Measurements from ENCODE around the gene FCN2. TPM values are rescaled to one million over a fixed set of nuclear protein-coding genes. Genes with fewer than 3 reads are reported as not detected.

The FCN2 gene
- total RNA-seq, 2 donors from 2014 or later, result not detected

GRCh38 chr9:134843740-134844139, 36.9 kb upstream of the FCN2 start:
- no peak overlapping the region for H3K4me3 ChIP-seq
- H3K36me3 ChIP-seq, result peaks cover 9% of the 10 kb centered on the region
- no peaks in the 10 kb centered on the region for H3K27me3 ChIP-seq
- no peaks in the 10 kb centered on the region for H3K4me1 ChIP-seq
- TF ChIP-seq CTCF (IDR thresholded peaks at IDR 0.05), result no peak
- no peaks in the 10 kb centered on the region for H3K9me3 ChIP-seq
- no peak overlapping the region for H3K27ac ChIP-seq
- DNase-seq (ENCODE audit: low spot score), result no peak

GRCh38 chr9:134844821-134845220, 35.8 kb upstream of the FCN2 start:
- no peak for TF ChIP-seq CTCF (IDR thresholded peaks at IDR 0.05)
- Histone ChIP-seq H3K4me1 (no peaks in the 10 kb centered on the region), H3K4me3 (no peak overlapping the region), H3K27me3 (no peaks in the 10 kb centered on the region), H3K36me3 (peaks cover 9% of the 10 kb centered on the region), H3K9me3 (no peaks in the 10 kb centered on the region), H3K27ac (no peak overlapping the region)
- no peak for DNase-seq (ENCODE audit: low spot score)

- Histone ChIP-seq H3K27me3 (no peaks in the 10 kb centered on the region), H3K27ac (no peak overlapping the region), H3K9me3 (no peaks in the 10 kb centered on the region), H3K36me3 (peaks cover 9% of the 10 kb centered on the region), H3K4me3 (no peak overlapping the region), H3K4me1 (no peaks in the 10 kb centered on the region)
- no peak for TF ChIP-seq CTCF (IDR thresholded peaks at IDR 0.05)
- DNase-seq (ENCODE audit: low spot score), result no peak
Observed at GRCh38 chr9:134846187-134846586, 34.4 kb upstream of the FCN2 start.

- Histone ChIP-seq H3K4me3 (no peak overlapping the region), H3K36me3 (peaks cover 9% of the 10 kb centered on the region), H3K27me3 (no peaks in the 10 kb centered on the region), H3K4me1 (no peaks in the 10 kb centered on the region), H3K27ac (no peak overlapping the region), H3K9me3 (no peaks in the 10 kb centered on the region)
- no peak for DNase-seq (ENCODE audit: low spot score)
- TF ChIP-seq CTCF (IDR thresholded peaks at IDR 0.05), result no peak
Observed at GRCh38 chr9:134846699-134847098, 33.9 kb upstream of the FCN2 start.

GRCh38 chr9:134847138-134847537, 33.5 kb upstream of the FCN2 start:
- Histone ChIP-seq H3K9me3 (no peaks in the 10 kb centered on the region), H3K27me3 (no peaks in the 10 kb centered on the region), H3K27ac (no peak overlapping the region), H3K4me3 (no peak overlapping the region), H3K36me3 (peaks cover 9% of the 10 kb centered on the region), H3K4me1 (no peaks in the 10 kb centered on the region)
- DNase-seq (ENCODE audit: low spot score), result no peak
- TF ChIP-seq CTCF (IDR thresholded peaks at IDR 0.05), result no peak

- H3K9me3 ChIP-seq, result no peaks in the 10 kb centered on the region
- H3K27ac ChIP-seq, result no peak overlapping the region
- DNase-seq (ENCODE audit: low spot score), result no peak
- H3K4me1 ChIP-seq, result no peaks in the 10 kb centered on the region
- peaks cover 8% of the 10 kb centered on the region for H3K36me3 ChIP-seq
- H3K27me3 ChIP-seq, result no peaks in the 10 kb centered on the region
- no peak overlapping the region for H3K4me3 ChIP-seq
- TF ChIP-seq CTCF (IDR thresholded peaks at IDR 0.05), result no peak
Observed at GRCh38 chr9:134847752-134848432, 32.7 kb upstream of the FCN2 start.

All from right atrium auricular region (tissue), 2 donors.